Right renal pelvis (tissue), 4 donors: Measurements from ENCODE around the gene CD58. TPM values are rescaled to one million over a fixed set of nuclear protein-coding genes. Genes with fewer than 3 reads are reported as not detected.

Source experiments
- DNase-seq, 4 donors: peaks; one replicate each; pipeline ENCODE4 v3.0.0-alpha.2; 2013; ENCODE audit warnings: low read depth in 4 of 4, low spot score in 3 of 4, missing footprints in 1 of 4
- polyA plus RNA-seq, 4 donors: library from polyadenylated mRNA; unstranded; fragments of 120-200 nt; gene quantifications; one replicate each; pipeline ENCODE4 v1.2.1, GENCODE V29; 2013; ENCODE audit not compliant: insufficient read length in 4 of 4

CD58 gene
- polyA plus RNA-seq, 4 donors: 14.3 to 22.3 (median 18.8) TPM

GRCh38 chr1:116478621-116479020 lies 92.2 kb downstream of the CD58 start:
- no peak for DNase-seq

- DNase-seq: no peak
Observed at GRCh38 chr1:116477429-116477828, 93.4 kb downstream of the CD58 start.

- DNase-seq: no peak
Observed at GRCh38 chr1:116476321-116476720, 94.5 kb downstream of the CD58 start.

DNA sequence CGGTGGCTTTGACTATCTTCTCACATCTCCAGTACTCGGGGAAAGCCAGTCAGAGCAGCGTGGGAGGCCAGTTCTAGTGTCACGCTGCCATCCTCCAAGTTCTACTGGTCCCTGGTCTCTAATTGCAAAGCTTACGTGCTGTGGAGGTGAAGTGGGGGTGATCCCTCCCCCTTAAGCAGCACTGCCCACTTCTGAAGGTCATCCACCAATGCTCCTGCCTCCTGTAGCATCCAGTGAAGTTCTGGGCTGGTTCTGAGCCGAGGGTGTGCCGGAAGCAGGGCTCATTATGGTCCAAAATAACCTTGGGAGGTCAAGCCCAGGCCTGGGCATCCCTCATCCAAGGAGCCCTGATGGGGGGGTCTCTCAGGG lies 95.0 kb downstream of the CD58 start:
- DNase-seq: no peak

DNA sequence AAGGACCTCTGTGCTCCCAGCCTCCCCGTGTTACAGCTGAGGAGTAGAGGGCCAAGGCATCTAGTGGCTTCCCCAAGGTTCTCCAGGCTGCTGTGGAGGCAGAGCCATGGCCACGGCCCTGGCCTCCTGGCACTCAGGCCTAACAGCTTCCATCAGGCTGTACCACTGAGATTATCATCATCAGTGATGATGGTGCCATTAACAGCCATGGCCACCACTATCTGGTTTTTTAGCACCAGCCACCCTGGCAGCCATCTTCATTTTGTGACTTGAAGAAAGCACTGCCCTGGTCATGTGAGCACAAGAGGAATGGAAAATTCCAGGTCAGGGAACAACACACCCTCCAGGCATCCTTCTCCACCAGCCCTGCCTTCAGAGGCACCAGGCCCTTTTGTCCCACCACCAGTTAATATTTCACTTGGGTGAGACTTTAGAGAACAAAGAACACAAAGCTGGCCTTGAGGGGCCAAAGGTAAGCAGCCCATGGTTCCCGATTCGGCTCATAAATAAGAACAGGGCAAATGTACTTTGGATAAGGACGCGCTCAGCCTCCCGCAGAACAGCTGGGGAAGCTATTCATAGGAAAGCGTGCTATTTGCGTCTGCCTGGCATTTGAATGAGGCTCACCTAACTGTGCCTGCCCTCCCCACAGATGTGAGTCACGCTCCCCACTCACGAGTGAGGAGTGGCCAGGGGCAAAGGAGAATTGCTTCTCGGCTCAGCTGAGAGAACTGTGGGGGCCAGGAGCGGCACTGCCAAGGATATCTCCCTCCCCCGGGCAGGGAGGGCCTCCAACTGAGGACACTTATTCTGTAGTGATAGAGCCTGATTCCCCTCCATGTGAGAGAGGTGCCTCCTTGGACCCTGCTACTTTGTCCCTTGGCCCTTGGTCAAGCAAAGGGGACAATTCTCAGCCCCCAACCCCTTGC lies 95.6 kb downstream of the CD58 start:
- DNase-seq: peak in 1 of 4 donors; percentile 47

- DNase-seq: no peak
Observed at GRCh38 chr1:116472431-116472961, 98.3 kb downstream of the CD58 start.

GRCh38 chr1:116471241-116471640 lies 99.6 kb downstream of the CD58 start:
- no peak for DNase-seq

- no peak for DNase-seq
Observed at GRCh38 chr1:116470671-116471070, 100.2 kb downstream of the CD58 start.

DNA sequence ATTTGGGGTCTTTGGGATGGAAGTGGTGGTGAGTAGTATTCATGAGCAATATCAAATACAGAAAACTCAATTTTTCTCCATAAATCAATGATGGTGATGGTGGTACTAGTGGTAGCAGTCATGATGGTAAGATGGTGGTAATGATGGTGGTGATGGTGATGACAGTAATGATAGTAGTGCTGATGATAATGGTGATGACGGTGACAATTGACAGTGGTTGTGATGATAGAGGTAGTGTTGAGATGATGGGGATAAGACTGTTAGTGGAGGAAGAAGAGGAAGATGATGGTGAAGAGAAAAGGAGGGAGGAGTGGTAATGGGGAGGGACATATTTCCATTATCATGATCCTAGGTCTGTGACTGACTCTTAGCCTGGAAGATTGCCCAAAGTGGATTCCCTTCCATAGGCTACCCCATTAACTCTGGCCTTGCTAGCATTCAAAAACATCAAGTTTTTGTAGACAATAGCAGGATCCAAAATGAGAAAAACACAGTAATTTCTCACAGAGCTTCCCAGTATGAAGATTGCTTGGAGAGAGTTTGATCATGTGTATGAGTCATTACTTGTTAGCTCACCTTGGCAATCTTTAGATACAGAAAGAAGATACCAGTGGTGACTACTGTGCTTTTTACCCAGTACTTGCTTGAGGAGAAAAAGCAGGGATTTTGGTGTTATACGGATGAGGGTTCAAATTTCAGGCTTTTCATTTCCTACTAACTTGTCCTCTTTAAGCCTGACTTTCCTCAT lies 103.8 kb downstream of the CD58 start:
- DNase-seq: no peak

DNA sequence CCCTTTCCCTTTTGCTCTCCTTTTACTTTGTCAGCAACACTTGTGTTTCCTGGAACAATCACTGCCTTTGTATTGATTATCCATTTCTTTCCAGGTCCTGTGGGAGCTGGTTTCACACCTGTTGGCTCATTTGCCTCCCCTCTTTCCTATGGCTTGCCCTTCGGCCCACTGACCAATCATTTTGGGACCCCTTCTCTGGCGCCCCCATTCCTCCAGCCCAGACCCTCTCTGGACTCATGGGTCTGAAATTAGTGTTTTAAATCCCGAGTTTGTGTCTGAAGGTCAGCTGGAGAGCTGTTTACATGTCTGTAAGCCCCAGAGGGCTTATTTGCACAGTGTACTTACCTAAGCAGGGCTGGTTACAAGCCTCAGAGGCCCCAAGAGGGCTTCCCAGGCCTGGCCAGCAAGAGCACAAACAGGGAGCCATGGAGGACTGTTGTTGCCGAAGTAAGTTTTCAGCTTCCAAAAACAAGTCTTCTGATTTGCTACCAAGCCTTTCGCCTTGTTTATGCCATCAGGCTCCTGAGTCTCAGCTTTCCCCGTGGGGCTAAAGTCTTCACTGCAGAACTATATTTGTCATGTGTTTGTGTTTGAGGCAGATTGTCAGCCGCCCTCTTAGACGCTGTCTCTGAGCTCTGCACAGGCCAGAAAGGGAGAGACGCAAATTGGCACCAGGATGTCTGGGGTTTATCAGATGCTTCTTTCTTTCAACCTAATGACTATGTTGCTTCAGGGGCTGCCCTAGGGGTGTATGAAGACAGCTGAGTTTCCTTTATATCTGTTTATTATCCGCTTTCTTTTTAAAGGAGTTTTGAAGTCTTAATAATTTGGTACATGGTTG lies 104.8 kb downstream of the CD58 start:
- DNase-seq: no peak

GRCh38 chr1:116465477-116465844 lies 105.4 kb downstream of the CD58 start:
- DNase-seq: no peak

Other genes with a start within 250 kb of the CD58 start
- 1,000 to 10,000 TPM in 2 of 4 donors, 100 to 1,000 TPM in 2; 899 to 1,036 (median 990) TPM for gene ATP1A1, start 197.8 kb downstream of the CD58 start, polyA plus RNA-seq
- gene IGSF3, start 96.7 kb upstream of the CD58 start, polyA plus RNA-seq: 10 to 100 TPM; 29.5 to 31.4 (median 30.4) TPM
- under 1 TPM in 3 of 4 donors, not detected in 1; 0.10 to 0.45 (median 0.11) TPM for gene CD2, start 183.4 kb upstream of the CD58 start, polyA plus RNA-seq